Measurements from ENCODE around the gene PLEKHA8. TPM values are rescaled to one million over a fixed set of nuclear protein-coding genes. Genes with fewer than 3 reads are reported as not detected.

The PLEKHA8 gene
- total RNA-seq, 4 donors from 2014 or later: 4.6 to 11.8 (median 8.1) TPM

DNA sequence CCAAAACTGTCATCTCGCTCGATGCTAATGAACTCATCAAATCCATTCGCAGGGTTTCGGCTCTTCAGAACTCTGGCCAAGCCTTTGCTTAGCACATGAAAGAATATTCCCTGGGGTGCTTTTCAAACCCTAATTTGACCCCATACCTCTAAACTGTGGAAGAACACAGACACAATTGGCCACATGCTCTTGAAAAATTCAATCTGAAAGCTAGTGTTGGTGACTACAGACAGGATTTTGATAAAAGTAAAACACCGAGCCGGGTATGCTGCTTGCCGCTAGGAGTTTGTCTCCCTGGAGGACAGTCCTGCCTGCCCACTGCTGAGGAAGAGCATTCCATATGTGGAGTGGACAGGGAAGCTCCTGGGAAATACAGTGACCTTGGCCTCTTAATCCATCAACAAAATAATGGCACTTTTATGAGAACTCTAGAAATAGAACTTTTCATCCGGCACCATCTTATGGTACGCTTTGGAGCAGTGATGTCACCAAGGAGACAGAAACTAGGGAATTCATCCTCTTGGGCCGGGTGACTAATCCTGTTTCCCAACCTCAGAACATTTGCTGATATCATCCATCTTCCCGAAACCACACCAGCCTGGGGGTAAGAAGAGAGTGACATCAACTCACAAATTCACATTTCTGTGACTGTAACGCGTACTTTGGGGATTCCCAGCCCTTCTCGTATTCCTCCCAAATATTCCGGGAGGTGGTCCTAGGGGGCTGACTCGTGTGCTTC lies 140.8 kb downstream of the PLEKHA8 start:
- peak; percentile 61 for ATAC-seq (ENCODE audit: low FRiP score)
- DNase-seq (ENCODE audit: low spot score): no peak
- TF ChIP-seq, protein P1, sequence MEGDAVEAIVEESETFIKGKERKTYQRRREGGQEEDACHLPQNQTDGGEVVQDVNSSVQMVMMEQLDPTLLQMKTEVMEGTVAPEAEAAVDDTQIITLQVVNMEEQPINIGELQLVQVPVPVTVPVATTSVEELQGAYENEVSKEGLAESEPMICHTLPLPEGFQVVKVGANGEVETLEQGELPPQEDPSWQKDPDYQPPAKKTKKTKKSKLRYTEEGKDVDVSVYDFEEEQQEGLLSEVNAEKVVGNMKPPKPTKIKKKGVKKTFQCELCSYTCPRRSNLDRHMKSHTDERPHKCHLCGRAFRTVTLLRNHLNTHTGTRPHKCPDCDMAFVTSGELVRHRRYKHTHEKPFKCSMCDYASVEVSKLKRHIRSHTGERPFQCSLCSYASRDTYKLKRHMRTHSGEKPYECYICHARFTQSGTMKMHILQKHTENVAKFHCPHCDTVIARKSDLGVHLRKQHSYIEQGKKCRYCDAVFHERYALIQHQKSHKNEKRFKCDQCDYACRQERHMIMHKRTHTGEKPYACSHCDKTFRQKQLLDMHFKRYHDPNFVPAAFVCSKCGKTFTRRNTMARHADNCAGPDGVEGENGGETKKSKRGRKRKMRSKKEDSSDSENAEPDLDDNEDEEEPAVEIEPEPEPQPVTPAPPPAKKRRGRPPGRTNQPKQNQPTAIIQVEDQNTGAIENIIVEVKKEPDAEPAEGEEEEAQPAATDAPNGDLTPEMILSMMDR (IDR thresholded peaks at IDR 0.05): no peak

DNA sequence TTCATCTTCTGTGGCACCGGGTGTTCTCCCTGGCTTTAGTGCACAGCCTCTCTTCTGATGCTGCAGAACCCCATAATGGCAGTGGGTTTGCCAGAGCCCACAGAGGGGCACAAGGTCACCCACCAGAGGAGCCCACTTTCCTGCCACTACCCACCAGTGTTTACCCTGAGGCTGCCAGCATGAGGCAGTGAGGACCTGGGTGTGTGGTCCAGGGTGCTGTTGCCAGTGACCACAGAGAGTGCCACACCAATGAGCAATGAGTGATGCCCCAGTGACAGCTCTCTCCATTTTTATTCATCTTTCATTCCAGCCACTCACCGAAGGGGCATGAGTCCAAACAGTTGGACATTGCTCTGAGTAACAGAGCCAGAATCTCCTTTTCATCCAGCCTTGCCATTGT lies 141.4 kb downstream of the PLEKHA8 start:
- TF ChIP-seq, protein P1 (IDR thresholded peaks at IDR 0.05): no peak
- DNase-seq (ENCODE audit: low spot score): no peak

DNA sequence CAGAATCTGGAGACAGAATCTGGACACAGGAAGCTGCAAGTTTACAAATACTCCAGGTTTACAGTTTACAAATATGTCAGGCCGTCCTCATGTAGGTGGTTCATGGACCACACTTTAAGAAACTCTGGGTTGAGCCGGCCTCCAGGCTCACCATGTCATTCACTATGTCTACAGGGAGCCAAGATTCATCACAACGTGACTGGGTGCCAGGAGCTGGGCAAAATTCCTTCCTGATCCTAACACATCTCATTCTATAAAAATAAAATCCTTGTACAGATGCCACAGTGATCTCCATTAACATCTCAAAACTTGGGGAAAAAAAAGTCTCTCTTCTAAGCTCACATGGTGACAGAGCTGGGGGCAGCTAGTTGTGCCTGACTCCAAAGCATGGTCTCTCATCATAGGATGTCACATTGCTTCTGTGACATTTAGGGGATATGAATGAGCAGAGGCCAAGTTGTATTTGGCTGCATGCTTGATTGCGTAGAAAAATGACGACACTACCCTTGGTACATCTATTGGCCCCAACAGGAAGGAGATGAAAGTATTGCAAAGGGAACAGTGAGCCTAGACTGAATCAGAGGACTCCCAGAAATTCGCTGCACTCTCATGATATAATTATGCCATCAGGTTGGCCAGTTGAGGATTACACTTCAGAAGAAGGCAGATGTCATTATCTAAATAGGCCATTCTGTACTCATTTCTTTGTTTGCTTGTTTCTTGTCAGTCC lies 142.4 kb downstream of the PLEKHA8 start:
- ATAC-seq (ENCODE audit: low FRiP score): no peak
- DNase-seq (ENCODE audit: low spot score): no peak
- TF ChIP-seq, protein P1 (IDR thresholded peaks at IDR 0.05): no peak

More for the DNA sequence above, 141.4 kb downstream of the PLEKHA8 start:
- peak; percentile 11 for ATAC-seq (ENCODE audit: low FRiP score)

DNA sequence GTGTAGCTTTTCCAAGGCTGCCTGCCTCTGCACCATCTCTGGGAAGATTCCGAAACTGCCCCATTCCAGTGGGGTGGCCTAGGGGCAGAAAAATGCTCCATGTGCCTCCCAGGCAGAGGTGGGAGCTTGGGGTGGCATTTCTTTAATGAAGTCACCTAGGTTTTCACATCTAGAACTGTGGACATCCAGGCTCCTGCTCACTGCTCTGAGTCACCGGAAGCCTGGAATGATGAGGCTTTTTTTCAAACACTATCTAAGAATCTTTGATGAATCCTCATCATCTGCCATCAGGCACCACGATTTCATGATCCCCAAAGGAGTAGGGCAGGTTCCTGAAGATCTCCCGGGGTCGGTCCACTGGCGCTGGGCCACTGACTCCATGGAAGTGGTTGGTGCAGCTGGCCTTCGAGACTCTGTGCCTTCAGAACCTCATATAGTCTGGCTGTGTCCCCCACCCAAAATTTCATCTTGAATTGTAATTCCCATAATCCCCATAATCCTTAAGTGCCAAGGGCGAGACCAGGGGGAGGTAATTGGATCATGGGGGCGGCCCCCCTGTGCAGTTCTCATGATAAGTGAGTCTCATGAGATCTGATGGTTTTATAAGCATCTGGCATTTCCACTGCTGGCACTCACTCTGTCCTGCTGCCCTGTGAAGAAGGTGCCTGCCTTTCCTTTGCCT lies 143.7 kb downstream of the PLEKHA8 start:
- DNase-seq (ENCODE audit: low spot score) (no peak), ATAC-seq (ENCODE audit: low FRiP score) (no peak)
- TF ChIP-seq, protein P1 (IDR thresholded peaks at IDR 0.05): no peak

DNA sequence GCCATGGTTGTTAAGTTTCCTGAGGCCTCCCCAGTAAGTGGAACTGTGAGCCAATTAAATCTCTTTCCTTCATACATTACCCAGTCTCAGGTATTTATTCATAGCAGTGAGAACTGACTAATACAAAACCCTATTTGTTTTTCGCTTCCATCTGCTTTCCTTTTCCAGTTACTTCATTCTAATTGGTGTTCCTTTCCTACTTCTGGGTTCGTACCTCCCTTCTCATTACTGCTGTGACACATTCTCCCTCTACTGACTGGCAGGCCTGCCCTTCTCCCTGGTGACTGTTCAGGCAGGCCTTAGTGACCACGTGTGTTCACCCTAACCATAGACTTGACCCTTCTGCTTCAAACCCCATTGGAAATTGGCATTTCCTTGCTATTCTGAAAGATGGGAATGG lies 144.2 kb downstream of the PLEKHA8 start:
- TF ChIP-seq, protein P1 (IDR thresholded peaks at IDR 0.05): no peak
- DNase-seq (ENCODE audit: low spot score) (no peak), ATAC-seq (ENCODE audit: low FRiP score) (no peak)

DNA sequence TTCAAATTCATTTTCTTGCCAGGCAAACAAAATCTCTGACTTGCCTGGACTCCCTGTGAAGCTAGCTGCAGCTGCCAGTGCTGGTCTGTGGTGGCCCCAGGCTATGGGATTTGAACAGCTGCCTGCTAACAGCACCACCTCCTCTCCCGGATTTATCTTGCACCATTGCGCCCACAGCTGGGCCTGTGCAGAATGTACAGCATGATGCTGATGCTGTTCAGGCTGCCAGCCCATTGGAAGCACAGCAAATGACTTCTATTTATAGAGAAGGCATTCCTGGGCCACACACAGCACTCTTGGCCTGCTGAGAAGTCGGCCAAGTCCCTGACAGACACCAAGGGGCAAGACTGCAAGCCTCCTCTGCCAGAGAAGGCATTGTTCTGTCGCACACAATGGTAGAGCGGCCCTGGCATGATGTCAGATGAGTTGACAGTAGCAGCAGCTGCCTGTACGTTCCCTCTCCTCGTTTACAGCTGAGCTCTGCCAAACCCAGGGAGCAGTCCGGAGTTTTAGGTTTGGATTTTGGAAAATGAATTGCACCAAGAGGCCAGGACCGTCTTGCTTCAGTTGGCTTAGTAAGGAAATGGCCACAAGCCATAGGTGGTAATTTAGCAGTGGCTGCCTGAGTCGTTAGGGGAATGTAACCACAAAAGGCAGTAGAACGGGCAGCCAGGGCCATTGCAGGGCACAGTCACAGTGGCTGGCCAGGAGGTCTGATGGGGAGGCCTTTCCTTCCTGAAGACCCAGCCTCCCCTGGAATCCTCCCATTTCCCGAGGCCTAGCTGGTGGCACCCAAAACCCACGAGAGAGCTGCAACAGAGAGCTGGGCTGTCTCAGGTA lies 145.1 kb downstream of the PLEKHA8 start:
- no peak for ATAC-seq (ENCODE audit: low FRiP score)
- TF ChIP-seq, protein P1 (IDR thresholded peaks at IDR 0.05): no peak
- DNase-seq (ENCODE audit: low spot score): no peak
